HG03060 (cell line): ENCODE data around the gene SIAH3.

Experiments used
- ATAC-seq: cut with Tn5 transposase; IDR thresholded peaks from one replicate; pipeline ENCODE4 v1.9.1; 2021; ENCODE audit warnings: low read depth, moderate number of reproducible peaks; ENCODE audit not compliant: unreplicated experiment

SIAH3 gene

DNA sequence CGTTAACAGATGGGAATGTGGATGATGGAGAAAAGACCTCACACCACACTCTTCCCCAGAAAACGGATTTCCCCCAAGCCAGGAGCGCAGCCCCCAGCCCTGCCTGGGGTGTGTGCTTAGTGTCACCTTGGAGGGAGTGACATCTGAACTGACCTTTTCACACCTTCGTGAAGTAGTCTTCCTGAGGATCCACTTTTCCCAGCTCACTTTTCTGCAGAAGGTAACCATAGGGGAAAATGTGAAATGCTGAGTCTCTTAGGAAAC lies 26.2 kb downstream of the SIAH3 start:
- ATAC-seq = no peak

DNA sequence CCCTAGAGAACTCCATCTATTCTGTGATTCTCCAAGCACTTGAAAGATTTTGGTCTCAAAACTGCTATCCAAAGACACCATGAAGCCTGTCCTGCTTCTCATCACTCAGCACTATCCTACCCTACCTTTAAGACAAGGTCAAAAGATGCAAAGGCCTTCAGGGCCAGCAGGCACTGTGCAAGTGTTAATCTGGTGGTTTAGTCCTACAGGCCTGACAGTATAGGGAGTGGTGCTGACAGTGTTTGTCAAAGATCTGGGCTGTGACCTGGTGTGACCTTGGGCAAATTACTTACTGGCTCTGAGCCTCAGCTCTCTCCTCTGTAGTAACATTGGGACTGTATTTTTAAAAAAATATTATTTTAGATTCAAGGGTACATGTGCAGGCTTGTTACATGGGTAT lies 28.0 kb downstream of the SIAH3 start:
- no peak for ATAC-seq

DNA sequence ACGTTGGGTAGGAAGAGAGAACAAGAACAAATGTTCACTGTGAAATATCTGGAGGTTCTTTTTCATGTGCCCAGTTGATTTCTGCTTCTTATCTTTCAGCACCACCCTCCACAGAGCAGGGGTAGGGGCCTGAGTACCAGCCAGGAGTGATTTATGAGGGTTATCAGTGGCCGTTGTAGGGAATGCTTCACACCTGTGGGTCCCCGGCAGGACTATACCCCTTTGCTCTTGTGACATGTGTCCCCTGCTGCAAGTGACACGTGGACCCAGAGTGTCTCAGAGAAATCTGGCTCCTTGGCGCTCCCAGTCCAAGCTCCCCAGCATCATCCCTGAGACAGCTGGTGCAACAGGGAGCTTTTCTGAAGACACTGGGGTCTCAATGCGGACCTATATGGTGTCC lies 29.7 kb downstream of the SIAH3 start:
- no peak for ATAC-seq

DNA sequence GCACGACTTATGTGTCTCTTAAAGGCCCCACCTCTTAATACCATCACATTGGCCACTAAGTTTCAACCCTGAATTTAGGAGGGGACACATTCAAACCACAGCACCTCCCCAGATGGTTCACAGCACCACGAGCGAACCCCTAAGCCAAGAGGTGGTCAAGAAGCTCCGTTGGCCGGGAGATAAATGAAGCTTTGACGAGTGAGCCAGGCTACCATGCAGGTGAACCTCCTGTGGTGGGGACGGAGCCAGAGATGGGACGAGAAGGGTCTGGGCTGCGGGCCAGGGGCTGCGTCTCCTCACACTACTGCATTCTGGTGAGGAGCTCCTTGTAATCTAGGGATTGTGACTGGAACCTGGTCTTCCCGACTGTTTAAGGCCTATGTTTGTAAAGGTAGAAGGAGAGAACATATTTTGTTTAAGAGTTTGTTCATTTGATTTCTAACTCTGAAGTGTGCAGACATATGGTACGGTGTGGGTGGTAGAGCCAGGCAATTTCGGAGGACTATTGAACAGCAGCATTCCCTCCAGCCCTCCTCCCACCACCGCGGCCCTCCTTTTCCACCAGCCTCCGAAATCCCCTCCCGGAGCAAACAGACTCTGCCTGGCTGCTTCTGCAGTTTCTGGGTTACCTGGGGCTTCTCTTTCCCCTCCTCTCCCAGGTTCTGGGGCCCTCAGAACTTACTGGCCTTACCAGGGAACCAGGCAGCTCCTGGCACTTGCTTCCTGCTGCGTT lies 31.3 kb downstream of the SIAH3 start:
- ATAC-seq = no peak

DNA sequence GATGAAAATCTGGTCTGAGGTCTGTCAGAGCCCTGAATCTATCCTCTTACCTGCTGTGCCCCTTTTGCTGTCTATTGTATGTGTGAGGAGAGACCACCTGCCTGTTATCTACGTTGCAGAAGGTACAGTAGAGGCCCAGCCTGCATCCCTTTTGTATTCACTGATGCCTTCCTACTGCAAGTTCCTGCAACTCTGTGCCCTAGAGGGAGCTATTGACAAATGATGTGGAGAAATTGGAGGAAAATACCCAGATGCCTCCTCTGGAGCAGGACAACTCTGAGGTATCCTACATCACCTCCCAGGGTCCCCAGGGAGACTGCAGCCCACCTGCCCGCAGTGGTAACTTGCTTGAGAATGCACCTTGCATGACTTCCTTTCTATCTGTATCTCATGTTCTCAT lies 33.7 kb downstream of the SIAH3 start:
- no peak for ATAC-seq

DNA sequence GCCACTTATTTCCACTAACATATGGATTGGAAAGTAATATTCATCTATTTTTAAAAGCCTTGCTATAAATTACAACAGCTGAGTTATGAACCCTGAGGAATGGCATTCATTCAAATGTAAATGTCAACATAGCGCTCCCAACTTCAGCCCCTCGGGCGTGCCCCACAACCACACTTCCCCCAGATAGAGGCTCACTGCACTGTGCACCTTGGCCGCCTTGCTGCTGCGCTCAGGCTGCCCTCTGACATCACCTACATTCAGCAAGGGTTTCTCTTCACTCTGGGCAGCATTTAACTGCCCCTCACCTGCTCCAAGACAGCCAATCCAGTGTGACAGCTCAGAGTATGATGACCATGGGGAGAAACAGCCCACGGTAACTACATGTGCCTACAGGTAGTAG lies 35.1 kb downstream of the SIAH3 start:
- no peak for ATAC-seq

DNA sequence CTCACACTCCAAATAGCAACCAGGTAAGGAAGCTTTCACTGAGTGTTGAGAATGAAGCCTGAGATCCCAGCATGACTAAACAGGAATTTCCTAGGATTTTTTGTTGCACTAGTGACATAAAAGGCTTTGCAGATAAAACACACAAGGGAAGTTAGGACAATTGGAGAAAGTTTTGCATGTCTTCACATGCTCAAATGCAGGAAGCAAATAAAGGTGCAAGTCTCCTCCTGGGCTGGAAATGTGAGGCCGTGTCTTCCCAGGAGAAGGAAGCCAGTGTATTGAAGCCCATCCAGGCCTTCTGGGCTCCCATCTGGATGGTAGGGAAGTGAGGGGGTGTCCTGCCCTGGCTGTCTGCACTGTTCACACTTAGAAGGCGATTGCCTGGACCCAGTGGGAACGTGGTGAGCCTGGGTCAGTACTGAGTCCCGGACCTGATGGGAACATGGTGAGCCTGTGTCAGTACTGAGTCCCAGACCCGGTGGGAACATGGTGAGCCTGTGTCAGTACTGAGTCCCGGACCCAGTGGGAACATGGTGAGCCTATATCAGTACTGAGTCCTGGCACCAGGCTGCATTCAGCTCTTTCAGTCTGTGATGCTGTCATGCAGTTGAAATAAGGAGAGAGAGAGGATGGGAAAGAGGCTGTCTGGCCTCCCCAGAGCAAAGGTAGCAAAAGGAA lies 38.7 kb downstream of the SIAH3 start:
- ATAC-seq = no peak

DNA sequence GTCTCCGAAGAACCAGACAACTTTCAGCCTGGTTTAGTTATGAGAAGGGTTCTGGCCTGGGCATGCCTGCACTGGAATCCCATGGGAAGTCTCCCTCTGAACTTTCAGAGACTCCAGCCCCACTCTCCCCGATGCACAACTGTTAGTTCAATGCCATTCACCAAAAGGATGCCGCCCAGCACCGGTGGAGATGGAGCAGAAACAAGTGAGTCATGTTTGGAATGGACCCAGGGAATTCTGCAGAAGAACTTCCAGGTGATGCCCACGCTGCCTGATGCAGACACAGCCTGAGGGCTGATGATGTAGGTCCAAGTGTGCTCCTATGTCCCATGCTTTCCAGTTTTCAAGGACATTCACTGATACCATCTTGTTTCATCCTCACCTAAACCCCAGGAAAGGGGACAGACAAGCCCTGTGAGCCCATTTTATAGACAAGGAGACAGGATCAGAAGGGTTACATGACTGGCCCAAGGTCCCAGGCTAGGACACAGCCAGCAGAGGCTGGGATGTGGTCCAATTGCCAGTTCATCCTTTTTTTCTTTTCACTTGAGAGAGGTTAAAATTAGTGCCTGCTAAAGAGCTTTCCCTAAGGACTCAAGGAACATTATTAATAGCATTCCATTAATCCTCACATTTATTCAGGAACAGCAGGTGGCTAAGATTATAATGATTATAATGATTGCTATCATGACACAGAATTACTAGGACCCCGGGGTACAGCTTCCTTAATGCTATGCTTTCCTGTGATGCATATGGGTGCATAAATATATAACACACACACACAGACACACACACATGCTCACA lies 39.5 kb downstream of the SIAH3 start:
- no peak for ATAC-seq

DNA sequence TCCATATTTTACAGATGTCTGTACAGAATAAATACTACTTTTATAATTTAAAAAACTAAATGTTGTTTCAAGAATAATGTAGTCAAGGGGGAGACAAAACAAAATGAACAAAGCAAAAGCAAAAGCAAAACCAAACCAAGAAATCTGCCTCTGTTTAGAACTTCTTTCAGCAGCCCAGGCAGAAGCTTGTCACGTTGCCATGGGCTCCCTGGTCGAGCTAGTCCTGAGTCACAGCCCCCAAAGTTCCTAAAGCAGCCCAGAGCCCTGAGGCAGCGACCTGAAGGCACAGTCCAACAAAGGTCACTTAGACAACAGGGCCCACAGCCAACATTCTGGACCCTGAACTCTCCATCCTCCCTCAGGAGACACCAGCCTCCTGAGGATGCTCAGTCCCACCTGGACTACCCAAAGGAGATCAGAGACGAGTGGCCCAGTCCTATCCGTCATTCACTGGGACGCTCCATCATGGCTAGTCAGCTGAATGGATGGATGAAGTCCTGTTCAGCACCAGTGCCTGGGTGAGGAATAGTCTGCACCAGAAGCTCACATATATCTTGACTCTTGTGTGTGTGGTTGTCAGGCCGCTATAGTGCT lies 41.7 kb downstream of the SIAH3 start:
- no peak for ATAC-seq

DNA sequence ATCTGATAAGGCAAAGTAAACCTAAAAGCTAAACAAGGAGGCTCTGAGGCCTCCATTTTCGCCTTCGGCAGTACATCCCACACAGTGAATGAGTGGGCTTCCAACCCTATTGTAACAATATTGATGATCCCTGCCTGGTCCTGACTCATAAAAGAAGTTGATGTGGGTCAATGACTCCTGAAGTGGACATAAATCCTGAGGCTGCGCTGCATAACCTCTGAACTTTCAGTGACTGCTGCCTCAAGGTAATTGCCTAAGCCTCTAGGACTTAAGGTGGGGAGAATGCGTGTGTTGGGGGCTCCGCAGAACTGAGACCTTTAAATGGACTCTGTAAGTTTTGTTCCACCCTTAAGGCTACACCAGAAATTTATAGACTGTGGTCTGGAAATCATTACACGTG lies 42.6 kb downstream of the SIAH3 start:
- ATAC-seq = no peak

DNA sequence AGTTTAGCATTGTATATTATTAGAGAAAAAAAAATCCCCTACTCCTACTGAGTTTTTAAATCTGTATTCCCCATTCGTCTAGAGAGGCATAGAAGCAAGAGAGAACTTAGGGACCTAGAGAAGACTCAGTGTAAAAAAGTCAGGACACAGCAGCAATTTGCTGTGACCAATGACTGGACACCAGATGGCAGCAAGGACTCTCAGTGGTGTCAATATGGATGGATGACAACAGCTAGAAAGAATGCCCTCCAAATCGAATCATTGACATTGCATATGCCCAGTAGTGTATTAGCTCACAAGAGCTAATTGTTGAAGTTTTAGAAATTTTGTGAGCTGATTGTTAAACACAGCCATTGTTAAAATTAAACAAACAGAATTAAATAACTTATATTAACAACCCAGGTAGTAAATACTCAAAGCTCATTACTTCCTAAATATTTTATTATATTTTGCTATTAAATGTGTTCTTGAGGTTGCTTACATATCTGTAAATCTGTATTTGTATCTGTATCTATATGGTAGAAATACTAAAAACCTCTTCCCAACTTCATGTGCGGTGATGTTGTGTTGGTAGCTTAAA lies 43.9 kb downstream of the SIAH3 start:
- ATAC-seq = no peak

DNA sequence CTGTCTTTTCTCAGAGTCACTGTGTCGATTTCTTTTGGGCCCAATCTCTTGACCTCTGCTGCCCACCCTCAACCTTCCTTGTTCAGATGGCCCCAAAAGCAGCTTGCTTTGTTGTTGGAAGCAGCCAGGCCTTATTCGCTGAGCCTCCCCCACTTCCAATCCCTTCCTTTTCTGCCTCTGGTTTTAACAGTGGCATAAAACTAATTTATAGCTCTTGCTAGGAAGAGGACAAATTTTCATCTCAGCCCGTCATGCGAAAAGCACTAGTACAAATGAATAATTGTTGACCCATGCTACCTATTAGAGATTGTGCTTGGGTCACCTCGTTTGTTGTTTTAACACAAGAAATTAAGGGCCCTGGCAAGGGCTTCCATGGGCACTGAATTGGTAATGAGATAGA lies 51.1 kb downstream of the SIAH3 start:
- ATAC-seq = no peak

DNA sequence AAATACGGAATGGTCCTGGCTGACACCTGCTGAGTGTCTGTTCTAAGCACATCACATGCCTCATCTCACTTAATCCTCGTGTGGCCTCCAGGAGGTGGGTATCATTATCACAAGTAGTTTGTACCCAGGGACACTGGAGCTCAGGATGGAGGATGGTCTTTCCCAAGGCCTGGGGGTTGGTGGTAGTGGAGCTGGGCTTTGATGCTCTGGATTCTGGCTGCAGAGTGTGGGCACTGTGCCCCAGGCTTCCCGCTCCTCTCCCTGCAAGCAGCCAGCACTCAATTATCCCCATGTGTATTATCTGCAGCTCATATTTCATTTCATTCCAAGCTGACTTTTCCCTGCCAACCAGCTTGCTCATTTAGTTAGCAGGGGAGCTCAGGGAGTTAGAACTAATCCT lies 52.1 kb downstream of the SIAH3 start:
- ATAC-seq = no peak

DNA sequence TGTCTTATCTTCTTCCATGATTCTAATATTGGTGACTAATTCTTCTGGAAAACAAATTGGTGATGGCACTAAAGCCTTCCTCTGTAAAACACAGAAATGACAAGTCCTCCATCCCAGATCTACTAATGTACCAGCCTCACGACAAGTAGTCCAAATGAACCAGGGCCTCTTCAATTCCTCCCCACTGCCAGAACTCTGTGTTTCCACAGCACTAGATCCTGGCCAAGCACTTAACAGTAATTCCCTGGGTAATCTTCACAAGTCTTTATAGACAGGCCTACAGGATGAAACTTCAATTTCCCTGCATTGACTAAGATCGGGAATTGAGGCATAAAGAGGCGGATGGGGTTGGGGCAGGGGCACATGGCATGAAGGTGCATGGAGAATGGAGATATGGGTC lies 52.7 kb downstream of the SIAH3 start:
- ATAC-seq = no peak

DNA sequence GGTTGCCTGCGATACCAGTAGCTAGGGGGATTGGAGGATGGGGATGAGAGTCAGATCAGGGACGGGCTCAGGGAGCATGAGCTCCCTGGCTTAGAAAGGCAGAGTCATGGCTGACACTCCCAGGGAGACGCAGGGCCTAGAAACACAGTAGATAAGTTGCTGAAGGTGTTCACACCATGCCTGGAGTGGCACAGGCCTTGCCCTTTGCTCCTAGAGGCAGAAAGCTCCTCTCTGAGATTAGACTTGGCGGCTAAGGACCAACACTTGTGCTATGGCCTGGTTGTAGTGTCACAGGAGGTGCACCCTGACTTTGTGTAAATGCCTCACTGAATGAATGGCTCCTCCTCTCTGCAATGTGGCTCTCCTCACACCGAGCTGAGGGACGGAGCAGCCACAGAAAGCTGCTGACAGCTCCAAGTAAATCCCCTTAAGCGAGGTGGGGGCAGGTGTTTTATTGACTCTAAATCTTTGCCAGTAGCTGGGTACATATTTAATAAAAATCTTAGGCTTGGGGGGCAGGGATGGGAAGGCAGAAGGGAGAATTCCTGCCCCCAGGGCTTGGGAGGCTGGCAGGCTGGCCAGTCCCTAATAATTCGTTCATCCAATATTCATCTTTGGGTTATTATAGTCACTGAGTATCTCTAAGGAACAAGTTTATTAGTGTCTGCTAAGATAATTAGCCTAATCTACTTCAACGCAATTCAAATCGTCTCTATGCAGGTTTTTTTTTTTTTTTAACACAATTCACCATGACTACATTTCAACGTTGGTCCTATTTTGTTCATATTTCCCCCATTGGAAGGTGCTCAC lies 54.9 kb downstream of the SIAH3 start:
- ATAC-seq = no peak

DNA sequence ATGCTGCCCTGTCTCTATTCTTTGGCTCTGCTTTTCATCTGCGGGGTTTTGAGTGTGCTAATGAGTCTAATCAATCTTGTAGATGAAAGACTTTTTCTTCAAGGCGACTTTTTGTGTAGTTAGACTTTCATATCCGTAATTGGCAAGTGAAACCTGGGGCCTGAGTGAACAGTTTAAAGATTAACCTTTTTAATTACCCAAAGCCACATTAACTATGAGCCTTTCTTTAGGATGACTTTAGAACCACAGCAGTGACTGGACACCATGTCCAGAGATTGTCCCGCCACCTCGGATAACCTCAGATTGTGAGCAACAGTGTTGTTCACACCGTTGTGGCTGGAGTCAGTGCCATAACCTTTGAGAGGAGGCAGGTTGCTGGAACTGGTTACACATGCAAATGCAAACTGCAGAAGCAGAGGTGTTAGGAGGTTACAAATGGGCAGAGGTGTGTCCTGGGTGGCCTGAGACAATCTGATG lies 58.7 kb downstream of the SIAH3 start:
- no peak for ATAC-seq

DNA sequence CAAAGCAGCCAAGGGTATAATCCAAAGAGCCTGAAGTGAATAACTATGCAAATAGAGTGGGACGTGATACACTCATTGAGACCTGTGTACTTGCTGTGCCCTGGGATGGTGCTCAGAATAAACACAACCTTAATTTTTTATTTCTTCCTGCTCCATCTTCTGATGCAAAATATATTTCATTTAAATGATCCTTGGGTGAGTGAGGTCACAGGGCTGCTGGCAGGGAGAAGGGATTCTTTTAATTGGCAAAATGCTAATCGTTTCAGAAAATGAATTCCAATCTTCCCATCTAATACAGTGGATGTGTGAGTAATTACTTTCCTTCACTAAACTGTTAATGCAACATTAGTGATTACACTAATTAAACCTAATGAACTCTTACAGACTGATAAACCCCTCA lies 63.5 kb downstream of the SIAH3 start:
- ATAC-seq = no peak

DNA sequence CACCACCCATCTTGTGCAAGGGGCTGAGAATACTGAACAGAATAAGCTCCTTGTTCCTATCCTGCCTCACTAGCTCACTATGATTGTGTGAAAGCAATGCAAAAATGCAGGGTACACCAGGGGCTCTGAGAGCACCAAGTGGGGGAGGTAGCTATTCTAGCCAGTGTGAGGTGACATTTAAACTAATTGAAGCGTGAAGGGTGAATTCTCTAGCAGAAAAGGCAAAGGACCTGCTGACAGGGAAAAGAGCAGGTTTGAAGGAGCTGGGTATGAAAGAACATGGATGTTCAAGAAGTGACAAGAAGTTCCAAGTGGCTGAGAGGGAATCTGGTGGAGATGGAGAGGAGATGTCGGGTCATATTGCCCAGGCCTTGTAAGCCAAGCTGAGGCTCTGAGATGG lies 64.2 kb downstream of the SIAH3 start:
- no peak for ATAC-seq

DNA sequence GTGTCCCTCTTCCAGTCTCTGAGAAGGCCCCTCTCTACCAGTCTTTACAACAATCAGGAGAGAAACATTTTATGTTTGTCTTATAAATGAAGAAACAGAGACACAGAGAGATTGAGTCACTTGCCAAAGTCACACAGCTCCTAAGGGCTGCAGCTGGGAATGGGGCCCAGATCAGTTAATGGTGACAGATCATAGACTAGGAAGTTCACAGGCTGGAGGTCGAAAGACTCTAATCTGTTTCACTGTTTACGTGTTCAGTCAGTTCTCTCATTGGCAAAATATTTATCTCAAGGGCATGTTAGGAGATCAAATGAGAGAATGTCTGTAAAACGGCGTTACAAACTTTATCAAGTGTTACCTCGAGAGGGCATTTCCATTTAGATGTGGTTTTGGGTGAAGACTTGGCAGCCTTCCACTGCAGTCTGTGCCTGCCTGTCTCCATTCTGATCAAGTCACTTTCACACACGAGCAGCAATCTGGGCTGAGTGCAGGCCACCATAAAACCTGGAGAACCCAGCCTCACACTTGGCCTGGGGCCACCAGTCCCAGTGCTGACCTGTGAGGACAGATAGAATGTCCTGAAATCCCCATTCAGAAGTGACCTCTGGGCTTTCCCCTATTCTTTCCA lies 65.1 kb downstream of the SIAH3 start:
- no peak for ATAC-seq
